Stimulated activated CD8-positive, alpha-beta memory T cell treated with anti-CD3 and anti-CD28 coated beads, Interleukin-12 subunit alpha, Interleukin-12 subunit beta, amount 100 ng/mL, for 24 hours (primary cell): ENCODE results near the gene RAB3IL1.
"Not testable (repeated sequence)": the region's sequence is repeated elsewhere in the genome, so short reads cannot be mapped to it uniquely, and the experiment has no call there.

Experiments used
- DNase-seq: peaks from one replicate; pipeline ENCODE4 v3.0.0-alpha.2; 2020; ENCODE audit errors: extremely low read depth

Gene RAB3IL1

DNA sequence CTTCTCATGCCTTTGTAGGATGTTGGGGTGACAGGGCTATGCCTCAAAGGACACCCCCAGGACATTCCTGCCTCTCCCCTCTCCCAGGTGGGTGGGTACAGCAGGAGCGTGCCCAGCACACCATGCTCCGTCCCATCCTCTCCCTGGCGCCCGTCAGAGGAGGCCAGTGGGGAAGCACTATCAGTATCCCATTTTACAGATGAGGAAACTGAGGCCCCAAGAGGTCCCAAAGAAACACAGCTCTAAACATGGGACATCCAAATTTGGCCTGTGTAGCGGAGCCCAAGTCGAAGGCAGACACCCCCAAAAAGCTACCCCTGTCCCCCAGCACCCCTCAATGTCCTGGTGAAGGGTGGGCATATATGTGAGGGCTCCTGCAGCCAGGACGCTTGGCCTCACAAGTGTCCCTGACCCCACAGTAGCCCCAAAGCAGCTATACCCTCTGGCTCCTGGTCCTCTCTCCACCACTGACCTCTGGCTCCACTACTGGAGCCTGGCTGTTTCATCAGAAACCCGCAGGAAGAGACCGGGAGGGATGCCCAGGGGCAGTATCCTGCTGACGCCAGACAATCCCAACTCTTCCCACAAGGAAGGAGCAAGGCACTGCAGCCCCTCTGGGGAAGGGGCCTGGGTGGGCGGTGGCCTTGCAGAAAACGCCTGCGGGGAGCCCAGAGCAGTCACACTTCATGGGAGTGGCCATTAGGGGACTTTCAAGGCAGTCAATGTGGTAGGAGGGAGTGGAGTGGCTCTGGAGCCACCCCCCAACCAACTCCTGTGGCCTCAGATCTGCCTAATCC lies 31.4 kb downstream of the RAB3IL1 start:
- no peak for DNase-seq

DNA sequence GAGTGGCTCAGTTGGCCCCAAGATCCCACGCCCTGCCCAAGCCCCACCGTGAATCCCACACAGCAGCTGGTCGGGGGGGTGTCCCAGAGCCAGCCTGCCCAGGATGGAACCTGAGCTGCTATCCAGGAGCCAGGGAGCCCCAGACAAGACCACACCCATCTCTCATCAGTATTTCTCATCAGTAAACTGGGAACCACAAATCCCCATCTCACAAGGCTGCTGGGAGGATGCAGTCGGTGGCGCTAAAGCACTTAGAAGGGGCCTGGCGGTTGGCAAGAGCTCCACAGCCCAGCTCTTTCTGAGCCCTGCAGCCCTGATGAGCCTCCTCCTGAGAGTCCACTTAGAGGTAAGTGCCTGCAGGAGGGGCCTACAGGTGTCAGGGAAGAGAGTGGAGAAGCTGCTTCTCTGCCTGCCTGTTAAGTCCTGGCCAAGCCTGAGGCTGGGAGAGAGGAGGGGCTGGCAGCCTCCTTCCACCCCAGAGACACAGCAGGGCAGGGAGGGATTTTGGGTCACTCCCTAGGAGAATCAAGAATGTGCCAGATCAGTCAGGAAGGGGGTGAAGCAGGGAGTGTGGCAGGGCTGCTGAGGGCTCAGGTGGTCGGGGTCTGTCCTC lies 32.1 kb downstream of the RAB3IL1 start:
- DNase-seq: no peak

DNA sequence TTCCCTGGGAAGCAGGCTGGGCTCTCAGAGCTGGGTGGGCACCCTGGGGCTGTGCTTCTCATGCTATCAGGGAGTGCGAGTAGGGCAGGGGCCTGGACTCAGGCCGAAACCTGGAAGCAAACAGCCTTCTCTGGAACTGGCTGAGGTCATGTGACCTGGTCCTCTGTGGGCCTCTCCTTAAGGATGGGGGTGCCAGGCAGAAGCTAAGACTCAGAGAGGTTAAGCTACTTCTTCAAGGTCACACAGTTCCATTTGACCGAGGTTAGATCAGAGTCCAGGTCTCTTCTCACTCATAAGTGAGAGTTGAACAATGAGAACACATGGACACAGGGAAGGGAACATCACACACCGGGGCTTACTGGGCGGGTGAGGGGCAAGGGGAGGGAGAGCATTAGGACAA lies 33.4 kb downstream of the RAB3IL1 start:
- DNase-seq: no peak

DNA sequence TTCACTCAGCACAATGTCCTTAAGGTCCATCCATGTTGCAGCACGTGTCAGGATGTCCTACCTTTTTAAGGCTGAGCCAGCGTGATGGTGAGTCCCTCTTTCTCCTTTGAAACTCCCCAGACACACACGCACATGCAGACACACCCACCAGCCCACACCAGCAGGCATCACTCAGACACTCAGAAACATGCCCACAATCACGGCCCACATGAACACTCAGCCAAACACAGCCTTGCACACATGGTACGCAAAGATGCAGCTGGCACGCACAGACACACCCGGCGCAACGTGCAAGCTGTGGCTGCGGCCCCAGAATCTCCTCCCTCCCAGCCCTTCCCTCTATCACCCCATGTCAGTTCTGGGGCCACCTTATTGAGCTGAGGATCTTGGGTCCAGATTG lies 34.0 kb downstream of the RAB3IL1 start:
- DNase-seq: no peak

DNA sequence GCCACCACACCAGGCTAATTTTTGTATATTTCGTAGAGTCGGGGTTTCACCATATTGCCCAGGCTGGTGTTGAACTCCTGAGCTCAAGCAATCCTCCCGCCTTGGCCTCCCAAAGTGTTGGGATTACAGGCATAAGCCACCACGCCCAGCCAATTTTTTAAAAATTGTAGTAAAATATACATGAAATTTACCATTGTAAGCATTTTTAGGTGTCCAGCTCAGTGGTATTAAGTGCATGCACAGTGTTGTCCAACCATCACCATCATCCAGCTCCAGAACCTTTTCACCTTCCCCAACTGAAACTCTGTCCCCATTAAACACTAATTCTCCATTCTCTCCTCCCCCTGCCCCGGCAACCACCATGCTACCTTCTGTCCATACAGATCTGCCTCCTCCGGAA lies 34.5 kb downstream of the RAB3IL1 start:
- DNase-seq: no peak

DNA sequence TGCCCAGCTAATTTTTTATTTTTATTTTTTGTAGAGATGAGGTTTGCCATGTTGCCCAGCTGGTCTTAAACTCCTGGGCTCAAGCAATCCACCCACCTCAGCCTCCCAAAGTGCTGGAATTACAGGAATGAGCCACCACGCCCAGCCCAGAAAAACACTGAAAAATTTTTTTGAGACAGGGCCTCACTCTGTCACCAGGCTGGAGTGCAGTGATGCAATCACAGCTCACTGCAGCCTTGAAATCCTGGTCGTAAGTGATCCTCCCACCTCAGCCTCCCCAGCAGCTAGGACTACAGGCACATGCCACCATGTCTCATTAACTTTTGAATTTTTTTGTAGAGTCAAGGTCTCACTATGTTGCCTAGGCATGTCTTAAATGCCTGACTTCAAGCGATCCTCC lies 35.1 kb downstream of the RAB3IL1 start:
- not testable (repeated sequence) for DNase-seq

DNA sequence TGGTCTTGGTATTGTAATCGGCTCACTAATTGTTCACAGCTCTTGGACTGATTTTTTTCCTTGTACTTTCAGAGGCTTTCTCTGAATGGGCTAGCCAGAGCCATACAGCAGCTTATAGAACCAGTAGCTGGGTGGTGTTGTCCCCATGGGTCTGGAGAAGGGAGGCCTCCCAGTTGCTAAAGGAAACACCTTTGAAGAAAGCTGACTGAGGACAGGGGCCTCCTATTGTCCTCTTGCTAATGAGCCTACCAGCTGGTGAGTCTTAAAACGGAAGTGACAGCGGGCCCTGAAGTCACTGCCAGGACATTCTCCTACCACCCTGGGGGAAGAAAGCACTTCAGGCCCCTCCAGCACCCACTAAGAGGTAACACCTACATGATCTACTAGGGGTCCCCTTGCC lies 36.0 kb downstream of the RAB3IL1 start:
- DNase-seq: no peak

DNA sequence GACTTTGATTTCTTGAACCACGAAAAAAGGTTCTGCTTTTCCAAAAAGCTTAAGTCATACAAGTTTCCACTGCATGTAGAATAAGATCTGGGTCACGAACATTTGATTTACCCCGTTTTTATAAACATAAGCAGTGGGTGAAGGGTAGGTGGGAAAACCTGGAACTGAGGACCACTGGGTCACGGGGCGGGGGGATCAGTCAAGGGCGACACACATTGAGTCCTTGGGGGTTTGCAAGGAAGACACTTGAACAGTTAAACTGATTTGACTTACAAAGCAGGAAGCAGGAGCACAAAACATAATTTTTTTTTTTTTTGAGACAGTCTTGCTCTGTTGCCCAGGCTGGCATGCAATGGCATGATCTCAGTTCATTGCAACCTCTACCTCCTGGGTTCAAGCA lies 36.9 kb downstream of the RAB3IL1 start:
- no peak for DNase-seq

DNA sequence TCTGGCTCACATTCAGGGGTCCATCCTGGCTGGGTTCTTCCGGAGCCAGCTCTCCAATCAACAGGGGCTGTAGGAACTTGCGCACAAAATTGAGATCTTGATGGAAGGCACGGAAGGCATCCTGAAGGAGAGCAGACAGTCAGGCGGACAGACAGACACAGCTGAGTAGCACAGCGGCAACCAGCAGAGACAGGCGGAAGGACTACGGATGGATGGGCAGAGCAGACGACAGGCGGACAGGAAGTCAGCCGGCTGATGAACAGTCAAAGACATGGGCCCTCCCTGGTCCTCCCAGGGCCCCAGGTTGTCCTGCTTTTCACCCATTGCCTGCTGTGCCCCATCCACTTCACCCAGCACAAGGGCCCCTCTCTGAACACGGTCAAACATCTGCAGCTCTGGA lies 37.3 kb downstream of the RAB3IL1 start:
- DNase-seq: no peak

DNA sequence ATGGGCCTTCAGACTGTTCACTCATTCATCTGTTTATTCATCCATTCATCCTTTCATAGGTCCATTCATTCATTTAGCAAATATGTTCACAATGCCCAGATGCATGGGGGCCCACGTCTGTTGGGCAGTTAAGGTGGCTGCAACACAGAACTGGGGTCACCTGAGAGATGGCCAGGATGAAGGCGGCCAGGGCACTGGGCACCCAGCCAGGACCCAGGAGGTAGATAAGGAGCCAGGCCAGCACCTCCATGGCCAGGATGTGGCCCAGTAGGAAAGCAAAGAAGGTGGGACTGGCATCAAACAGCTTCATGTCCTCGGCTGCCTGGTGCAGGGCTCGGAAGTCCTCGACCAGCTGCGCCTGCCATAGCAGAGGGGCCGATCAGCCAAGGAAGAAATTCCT lies 38.2 kb downstream of the RAB3IL1 start:
- DNase-seq: no peak

DNA sequence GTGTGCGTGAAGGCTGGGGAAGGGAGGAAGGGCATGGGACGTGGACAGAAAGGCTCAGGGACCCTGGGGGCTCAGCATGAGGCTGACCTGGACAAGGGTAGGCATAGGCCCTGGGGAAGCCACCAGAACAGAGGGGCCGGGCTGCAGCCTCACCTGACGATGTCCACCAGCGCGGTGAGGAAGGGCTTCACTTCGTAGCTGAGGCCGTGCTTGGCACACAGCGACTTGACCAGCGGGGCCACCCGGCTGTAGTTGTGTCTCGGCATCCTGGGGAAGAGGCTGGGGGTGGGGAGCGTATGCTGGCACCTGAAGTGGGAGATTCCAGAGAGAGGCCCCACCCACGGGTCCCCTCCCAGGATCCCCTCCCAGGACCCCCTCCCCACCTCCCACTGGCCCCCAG lies 41.7 kb downstream of the RAB3IL1 start:
- no peak for DNase-seq

DNA sequence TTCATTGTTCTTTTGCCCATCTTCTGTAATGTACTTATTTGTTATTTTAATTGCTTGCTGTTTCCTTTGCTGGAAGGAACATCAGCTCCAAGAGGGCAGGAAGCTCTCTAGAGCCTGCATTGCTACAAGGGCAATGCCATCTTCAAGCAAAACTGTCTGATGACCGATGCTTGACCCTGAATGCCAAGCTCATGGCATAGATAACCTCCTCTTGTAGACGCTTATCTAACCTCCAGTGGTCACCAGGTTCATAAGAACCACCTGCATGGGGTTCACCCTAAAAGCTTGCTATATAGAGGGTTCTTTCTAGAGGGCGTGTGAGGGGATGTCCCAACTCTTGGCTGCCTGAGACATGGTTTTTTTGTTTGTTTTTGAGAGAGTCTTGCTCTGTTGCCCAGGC lies 42.5 kb downstream of the RAB3IL1 start:
- no peak for DNase-seq

DNA sequence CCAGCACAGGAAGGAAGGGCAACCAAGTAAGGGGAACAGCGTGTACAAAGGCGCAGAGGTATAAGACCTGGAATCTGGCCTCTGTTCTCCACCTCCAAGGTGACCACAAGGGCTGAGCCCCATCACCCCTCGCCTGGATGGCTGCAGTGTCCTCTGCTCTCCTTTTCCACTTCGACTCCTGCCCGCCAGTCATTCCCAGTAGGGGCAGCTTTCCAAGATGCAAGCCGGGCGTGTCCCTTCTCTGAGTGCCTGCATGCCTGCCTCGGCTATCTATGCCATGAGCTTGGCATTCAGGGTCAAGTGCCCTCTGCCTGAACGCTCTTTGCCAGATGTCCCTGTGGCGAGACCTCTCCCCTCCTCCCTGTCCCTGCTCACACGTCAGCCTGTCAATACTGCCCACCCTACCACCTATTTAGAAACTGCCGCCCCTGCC lies 43.0 kb downstream of the RAB3IL1 start:
- no peak for DNase-seq

DNA sequence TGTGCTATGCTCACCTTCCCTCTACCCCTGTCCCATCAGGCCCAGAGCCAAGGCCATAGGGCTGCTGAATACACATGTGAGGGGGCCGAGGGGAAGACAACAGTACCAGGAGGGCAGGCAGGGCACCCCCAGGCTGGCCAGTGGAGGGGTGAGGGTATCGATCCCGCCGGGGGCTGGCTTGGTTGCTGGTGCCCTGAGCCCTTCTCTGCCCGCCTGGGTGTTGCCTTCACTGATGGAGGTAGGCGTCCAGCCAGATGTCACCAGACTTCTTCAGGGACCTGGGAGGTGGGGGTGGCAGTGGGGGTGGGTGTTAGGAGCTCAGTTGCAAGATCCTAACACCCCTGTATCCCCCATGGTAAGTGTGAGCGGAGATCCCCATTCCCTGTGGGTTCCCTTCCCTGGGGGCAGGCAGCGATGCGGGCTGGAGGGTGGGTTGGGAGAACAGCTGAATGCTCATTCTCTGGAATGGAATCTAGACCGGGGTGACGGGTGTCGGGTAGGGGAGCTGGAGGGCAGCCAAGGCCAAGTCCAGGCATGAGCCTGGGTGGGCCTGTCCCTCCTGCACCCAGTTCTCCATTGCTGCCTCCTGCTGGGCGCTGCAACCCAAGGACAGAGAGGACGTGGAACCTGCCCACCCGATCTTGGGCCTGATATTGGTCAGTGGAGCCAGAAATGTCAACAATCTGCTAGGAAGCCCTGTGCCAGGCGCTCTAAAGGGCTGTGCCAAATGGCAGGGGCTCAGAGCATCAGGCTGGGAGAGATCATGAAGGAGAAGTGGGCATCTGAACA lies 43.6 kb downstream of the RAB3IL1 start:
- no peak for DNase-seq

DNA sequence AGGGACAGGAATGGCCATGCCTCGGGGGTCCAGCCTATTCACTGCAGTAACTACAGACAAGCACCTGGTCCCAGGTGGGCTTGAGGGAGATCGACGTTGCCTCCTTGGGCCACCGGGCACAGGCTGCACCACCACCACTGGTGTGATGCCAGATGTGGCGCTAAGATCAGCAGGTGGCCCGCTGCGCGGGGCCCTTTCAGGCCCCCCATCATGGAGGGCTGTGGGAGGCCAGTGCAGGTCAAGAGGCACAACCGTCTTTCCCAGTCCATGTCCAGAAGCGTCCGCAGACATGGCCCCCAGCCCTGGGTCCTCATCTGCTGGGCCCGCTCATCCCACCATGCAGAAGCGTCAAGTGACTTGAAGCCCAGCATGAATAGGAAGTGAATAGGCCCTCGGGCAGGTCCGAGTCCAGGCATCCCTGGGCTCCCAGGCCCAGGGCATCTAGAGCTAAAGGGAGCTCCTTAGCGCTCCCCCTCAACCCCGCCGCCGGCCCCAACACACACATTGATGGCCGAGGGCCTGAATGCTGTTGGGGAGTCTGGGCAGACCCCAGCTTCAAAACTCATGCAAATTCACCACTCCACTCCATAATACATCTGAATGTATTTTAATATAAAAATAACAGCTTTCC lies 44.3 kb downstream of the RAB3IL1 start:
- no peak for DNase-seq

DNA sequence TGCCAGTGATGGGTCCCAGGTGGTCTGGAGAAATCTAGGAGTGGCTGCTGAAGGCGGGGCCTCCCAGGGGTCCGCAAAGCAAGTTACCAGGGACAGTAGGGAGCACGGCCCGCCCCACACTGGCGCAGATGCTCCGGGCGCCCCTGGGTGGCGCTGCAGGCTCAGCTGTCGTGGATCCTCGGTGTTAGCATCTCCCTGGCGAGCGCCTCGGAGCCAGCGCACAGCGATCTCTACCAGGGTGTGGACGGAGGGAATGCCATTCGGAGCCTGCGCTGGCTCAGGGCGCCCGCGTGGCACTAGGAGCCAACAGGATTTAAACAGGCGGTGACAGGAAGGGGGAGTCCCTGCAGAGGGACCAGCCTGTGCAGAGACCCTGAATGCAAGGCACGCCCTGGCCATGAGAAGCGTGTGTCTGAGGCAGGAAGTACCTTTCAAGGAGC lies 46.2 kb downstream of the RAB3IL1 start:
- peak; percentile 17 for DNase-seq

DNA sequence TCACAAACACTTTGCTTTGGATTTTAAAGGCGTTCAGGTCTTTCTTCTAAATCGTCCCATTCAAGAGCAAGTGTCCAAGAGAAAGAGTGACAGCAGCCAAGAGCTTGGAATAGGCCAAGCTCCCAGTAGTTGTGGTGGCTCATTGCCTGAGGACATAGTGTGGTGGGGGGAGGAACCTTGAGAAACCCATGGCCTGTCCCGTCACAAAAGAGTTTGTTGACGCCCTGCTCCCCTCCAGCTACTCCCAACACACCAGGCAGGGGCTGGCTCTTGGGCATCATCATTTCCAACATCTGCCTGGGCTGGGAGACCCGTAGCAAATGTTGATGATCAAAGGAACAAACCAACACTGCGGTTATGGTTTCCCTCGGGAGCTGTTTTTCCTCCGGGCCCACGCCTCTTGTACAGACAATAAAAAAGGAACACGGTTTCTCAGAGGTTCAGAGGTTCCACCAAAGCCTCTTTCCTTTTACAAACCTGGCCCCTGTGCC lies 46.8 kb downstream of the RAB3IL1 start:
- no peak for DNase-seq

DNA sequence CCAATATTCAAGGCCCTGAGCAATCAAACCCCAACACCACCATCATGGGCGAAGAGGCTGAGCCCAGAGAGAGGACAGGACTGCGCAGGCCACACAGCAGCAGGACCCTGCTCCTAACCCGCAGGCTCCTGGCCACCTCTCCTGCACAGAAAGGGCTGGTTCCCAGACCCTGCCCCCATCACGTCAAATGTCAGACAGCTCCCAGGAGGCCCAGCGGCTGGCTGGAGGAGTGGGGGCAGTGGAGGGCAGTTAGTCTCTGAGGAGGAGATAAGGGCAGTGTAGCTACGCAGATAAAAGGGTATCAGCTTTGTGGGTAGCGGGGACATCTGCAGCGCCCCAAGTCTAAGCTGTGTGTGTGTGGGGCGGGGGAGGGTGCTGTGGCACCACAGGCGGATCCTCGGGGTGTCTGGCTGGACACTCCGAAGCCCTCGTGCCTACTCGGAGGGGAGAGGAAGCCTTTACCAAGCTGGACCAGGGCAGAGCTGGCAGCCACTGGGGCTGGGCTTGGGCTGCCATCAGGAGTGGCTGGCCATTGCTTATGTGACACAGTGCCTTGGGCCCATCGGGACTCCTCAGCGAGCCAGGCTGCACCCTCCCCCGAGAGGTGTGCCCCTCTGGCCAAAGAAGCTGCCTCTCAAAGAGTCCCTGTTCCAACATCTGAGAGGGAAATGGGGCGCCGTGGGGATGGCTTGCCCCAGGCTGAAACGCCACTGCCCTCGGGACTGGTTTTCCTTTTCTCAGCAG lies 47.5 kb downstream of the RAB3IL1 start:
- no peak for DNase-seq

DNA sequence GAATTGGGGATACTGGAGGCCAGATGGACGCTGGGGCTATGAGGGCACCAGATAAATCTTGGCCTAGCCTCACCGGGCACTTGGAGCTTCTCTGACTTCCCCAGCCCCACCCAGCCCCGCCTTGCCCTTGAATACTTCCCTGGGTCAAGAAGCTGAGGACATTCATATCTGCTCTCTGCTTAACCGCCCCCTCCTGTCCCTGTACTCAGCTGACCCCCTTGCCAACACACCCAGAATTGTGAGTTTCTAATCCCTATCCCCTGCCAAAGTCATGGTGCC lies 48.0 kb downstream of the RAB3IL1 start:
- DNase-seq: no peak

DNA sequence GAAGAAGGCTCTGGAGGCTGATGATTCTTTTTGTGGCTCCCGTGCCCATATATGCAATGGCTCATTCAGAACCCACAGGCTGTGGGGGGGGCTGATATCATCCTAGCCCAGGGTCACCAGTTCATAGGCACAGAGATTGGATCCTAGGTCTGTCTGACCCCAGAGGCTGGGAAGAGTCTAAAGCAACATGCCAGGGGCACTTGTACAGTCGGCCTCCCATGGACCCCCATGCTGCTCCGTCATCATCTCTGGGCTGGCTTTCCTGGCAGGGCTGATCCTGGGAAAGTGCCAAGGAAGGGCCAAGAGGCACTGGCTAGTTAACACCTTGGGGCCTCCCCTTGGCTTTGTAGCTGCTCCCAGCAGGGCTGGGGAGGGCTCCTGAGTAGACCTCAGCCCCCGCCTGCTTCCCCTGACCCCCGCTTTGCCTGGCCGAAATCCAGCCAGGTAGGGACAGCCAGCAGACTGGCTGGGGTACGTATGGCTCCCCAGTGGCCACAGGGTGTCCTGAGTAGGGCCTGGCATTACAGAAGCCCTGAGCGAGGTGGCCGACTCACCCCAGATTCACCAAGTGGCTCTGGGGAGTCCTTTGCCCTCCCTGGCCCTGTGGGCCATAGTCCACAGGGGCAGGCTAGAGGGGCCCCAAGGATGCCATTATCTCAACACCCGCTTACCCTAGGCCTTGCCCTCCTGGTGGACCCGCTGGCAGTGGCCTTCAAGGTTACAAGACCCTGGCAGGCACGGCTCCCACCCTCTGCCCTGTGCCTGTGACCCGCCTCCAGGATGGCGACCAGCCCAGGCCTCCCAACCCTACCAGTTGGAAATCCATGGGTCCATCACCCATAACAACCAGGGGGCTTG lies 48.6 kb downstream of the RAB3IL1 start:
- no peak for DNase-seq

DNA sequence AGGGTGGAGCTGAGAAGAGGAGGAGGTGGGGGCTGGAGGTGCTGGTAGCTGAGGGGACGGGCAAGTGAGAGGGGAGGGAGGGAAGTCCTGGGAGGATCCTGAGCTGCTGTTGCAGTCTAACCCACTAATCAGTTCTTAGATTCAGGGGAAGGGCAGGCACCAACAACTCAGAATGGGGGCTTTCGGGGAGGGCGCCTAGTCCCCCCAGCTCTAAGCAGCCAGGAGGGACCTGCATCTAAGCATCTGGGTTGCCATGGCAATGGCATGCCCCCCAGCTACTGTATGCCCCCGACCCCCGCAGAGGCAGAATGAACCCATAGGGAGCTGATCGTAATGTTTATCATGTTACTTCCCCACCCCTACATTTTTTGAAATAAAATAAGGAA lies 50.4 kb downstream of the RAB3IL1 start:
- no peak for DNase-seq
